ENCODE measurements around the gene MMP15.
"Not testable (repeated sequence)": the region's sequence is repeated elsewhere in the genome, so short reads cannot be mapped to it uniquely, and the experiment has no call there.

Gene MMP15

GRCh38 chr16:58087209-58087913, 61.8 kb downstream of the MMP15 start:
- no peak for DNase-seq

- DNase-seq, result no peak
Observed at GRCh38 chr16:58088091-58088490, 62.5 kb downstream of the MMP15 start.

- not testable (repeated sequence) for DNase-seq
Observed at GRCh38 chr16:58090396-58090795, 64.8 kb downstream of the MMP15 start.

GRCh38 chr16:58094026-58094425, 68.5 kb downstream of the MMP15 start:
- no peak for DNase-seq

GRCh38 chr16:58094791-58095574, 69.4 kb downstream of the MMP15 start:
- DNase-seq, result no peak

GRCh38 chr16:58095575-58095960, 70.0 kb downstream of the MMP15 start:
- not testable (repeated sequence) for DNase-seq

GRCh38 chr16:58096249-58096648, 70.7 kb downstream of the MMP15 start:
- DNase-seq, result no peak

Measured in activated CD8-positive, alpha-beta memory T cell treated with anti-CD3 and anti-CD28 coated beads, Interleukin-2, amount 50 U/mL, for 48 hours (primary cell).